ENCODE measurements around the gene KCND2. TPM values are rescaled to one million over a fixed set of nuclear protein-coding genes. Genes with fewer than 3 reads are reported as not detected.

Gene KCND2
- total and polyA plus RNA-seq, 2 donors from 2014 or later, result 0.19 TPM; not detected in 1

GRCh38 chr7:120398284-120399000 is 125.5 kb downstream of the KCND2 start:
- intact Hi-C loops (cut with DNase I), result no loop called here

DNA sequence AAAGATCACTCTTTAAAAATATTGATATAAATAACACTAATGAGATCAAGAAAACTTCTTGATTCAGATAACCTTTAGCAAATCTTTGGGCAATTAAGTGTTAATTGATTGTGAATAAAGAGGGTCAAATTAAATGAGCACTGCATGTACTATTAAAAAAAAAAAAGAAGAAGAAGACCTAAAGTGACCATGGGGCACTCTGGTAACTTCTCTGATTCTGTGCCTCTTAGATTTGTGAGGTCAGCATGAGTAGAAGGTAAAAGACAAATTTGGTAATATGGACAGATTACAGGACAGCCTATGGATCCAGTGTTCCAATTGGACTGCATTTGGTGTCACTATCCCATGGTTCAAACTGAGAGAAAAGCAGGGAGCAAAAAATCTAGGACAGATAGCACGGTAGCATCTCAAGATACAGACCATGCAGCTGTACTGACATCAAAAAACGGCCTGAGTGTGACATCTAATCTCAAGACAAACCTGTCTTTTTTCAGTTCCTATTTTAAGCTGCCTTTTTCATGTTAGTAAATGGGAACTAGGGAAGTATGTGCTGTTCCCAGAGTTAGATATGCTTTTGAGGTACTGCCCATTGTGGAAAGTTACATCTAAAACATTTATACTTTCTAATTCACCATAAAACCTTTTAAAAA is 128.0 kb downstream of the KCND2 start:
- Histone ChIP-seq H3K4me1 (ENCODE audit: control insufficient read depth in 2 of 3, insufficient read depth in 2 of 3, low read depth in 1 of 3, low read length in 3 of 3) (no peaks in the 10 kb centered on the region), H3K9me3 (ENCODE audit: control insufficient read depth in 2 of 3, insufficient read depth in 1 of 3, low read length in 3 of 3) (no peaks in the 10 kb centered on the region), H3K27me3 (ENCODE audit: control insufficient read depth, insufficient read depth, low read length) (no peaks in the 10 kb centered on the region), H3K36me3 (ENCODE audit: control insufficient read depth in 2 of 3, insufficient read depth in 3 of 3, low read length in 3 of 3) (no peaks in the 10 kb centered on the region), H3K27ac (ENCODE audit: low read depth in 2 of 2, low read length in 2 of 2) (no peak overlapping the region), H3K4me3 (ENCODE audit: low read length in 3 of 3) (no peak overlapping the region), H3K9ac (ENCODE audit: low read length in 3 of 3) (no peak overlapping the region)
- FAIRE-seq, result no peak
- TF ChIP-seq, protein P1, sequence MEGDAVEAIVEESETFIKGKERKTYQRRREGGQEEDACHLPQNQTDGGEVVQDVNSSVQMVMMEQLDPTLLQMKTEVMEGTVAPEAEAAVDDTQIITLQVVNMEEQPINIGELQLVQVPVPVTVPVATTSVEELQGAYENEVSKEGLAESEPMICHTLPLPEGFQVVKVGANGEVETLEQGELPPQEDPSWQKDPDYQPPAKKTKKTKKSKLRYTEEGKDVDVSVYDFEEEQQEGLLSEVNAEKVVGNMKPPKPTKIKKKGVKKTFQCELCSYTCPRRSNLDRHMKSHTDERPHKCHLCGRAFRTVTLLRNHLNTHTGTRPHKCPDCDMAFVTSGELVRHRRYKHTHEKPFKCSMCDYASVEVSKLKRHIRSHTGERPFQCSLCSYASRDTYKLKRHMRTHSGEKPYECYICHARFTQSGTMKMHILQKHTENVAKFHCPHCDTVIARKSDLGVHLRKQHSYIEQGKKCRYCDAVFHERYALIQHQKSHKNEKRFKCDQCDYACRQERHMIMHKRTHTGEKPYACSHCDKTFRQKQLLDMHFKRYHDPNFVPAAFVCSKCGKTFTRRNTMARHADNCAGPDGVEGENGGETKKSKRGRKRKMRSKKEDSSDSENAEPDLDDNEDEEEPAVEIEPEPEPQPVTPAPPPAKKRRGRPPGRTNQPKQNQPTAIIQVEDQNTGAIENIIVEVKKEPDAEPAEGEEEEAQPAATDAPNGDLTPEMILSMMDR (IDR thresholded peaks at IDR 0.05; ENCODE audit: borderline replicate concordance, extremely low read depth, insufficient read depth), result no peak
- DNase-seq, result no peak
- intact Hi-C loops (cut with DNase I), result no loop called here

More at GRCh38 chr7:120398284-120399000, 125.5 kb downstream of the KCND2 start:
- FAIRE-seq (no peak), DNase-seq (no peak)
- TF ChIP-seq, protein P1 (IDR thresholded peaks at IDR 0.05; ENCODE audit: borderline replicate concordance, extremely low read depth, insufficient read depth), result no peak
- H3K36me3 ChIP-seq (ENCODE audit: control insufficient read depth in 2 of 3, insufficient read depth in 3 of 3, low read length in 3 of 3), result no peaks in the 10 kb centered on the region
- no peak overlapping the region for H3K4me3 ChIP-seq (ENCODE audit: low read length in 3 of 3)
- H3K9ac ChIP-seq (ENCODE audit: low read length in 3 of 3), result no peak overlapping the region
- no peak overlapping the region for H3K27ac ChIP-seq (ENCODE audit: low read depth in 2 of 2, low read length in 2 of 2)
- no peaks in the 10 kb centered on the region for H3K27me3 ChIP-seq (ENCODE audit: control insufficient read depth, insufficient read depth, low read length)
- no peaks in the 10 kb centered on the region for H3K4me1 ChIP-seq (ENCODE audit: control insufficient read depth in 2 of 3, insufficient read depth in 2 of 3, low read depth in 1 of 3, low read length in 3 of 3)
- no peaks in the 10 kb centered on the region for H3K9me3 ChIP-seq (ENCODE audit: control insufficient read depth in 2 of 3, insufficient read depth in 1 of 3, low read length in 3 of 3)

DNA sequence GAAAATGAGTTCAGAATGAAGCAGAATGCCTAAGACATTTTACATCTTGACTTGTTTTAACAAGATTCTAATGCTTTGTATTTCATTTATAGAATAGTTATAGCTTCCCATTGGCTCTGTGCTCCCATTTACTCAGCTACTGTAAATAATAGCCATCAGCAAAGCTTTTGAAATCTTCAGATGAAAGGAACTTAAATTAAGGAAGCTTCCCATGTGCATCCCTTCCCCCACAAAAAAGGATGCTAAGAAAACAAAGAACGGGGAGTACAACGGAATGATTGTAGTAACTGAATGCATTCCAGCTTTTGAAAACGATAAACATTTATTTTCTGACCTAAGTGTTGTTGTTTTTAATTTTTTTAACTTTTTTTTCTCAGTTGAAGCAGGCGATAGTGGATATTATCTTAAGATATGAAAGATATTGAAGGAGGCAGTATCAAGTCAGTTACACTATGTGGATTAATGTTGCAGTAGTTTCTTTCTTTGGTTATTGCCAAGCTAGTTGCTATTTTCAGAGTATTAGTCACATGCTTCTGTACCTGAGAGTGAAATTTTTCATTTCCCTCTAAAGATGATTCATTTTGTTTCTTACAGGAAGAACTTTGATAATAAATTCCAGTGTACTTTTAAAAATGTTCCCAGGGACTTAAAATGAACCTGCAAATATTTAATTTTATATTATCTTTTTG is 129.2 kb downstream of the KCND2 start:
- intact Hi-C loops (cut with DNase I), result no loop called here
- Histone ChIP-seq H3K4me1 (ENCODE audit: control insufficient read depth in 2 of 3, insufficient read depth in 2 of 3, low read depth in 1 of 3, low read length in 3 of 3) (no peaks in the 10 kb centered on the region), H3K9me3 (ENCODE audit: control insufficient read depth in 2 of 3, insufficient read depth in 1 of 3, low read length in 3 of 3) (no peaks in the 10 kb centered on the region), H3K4me3 (ENCODE audit: low read length in 3 of 3) (no peak overlapping the region), H3K36me3 (ENCODE audit: control insufficient read depth in 2 of 3, insufficient read depth in 3 of 3, low read length in 3 of 3) (no peaks in the 10 kb centered on the region), H3K27ac (ENCODE audit: low read depth in 2 of 2, low read length in 2 of 2) (no peak overlapping the region), H3K9ac (ENCODE audit: low read length in 3 of 3) (no peak overlapping the region), H3K27me3 (ENCODE audit: control insufficient read depth, insufficient read depth, low read length) (no peaks in the 10 kb centered on the region)
- no peak for FAIRE-seq
- peak in 2 of 5 donors; percentile 5 to 17 for DNase-seq
- TF ChIP-seq, protein P1 (IDR thresholded peaks at IDR 0.05; ENCODE audit: borderline replicate concordance, extremely low read depth, insufficient read depth), result no peak
